Activated CD4-positive, alpha-beta T cell treated with anti-CD3 and anti-CD28 coated beads for 1 hour (primary cell): ENCODE measurements around the gene C1orf122.

Experiments
- DNase-seq: peaks from one replicate; pipeline ENCODE4 v3.0.0-alpha.2; 2020

The C1orf122 gene

DNA sequence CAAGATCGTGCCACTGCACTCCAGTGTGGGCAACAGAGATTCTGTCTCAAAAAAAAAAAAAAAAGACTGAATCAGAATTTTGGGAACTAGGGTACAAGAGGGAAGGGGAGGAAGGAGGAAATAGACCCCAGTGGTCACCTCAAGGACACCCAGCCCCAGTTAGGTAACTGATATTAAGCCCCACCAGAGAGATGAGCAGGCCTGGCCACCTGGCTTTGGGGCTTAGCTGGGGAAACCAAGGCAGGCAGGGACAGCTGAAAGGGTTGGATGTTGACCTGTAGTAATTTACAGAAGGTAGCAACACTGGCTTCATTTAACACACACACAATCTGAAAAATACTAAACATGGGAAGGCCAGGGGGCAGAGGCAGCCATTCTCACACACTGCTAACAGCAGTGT is 5.2 kb upstream of the C1orf122 start:
- DNase-seq: no peak

DNA sequence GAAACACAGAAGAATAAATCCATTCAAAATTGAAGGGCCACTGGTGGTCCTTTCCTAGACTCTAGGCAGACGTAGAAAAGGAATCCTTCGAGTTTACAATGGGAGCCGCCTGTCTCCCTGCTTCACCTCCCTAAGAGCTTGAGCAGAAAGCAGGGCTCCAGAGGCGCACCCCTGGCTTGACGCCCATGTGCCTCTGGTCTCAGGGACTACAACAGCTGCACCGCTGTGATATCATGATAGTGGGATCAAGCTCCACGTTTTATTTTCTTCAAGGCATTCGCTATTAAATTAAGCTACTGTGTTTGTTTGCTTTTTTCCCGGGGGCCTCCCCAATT is 403 bp upstream of the C1orf122 start:
- DNase-seq: no peak

DNA sequence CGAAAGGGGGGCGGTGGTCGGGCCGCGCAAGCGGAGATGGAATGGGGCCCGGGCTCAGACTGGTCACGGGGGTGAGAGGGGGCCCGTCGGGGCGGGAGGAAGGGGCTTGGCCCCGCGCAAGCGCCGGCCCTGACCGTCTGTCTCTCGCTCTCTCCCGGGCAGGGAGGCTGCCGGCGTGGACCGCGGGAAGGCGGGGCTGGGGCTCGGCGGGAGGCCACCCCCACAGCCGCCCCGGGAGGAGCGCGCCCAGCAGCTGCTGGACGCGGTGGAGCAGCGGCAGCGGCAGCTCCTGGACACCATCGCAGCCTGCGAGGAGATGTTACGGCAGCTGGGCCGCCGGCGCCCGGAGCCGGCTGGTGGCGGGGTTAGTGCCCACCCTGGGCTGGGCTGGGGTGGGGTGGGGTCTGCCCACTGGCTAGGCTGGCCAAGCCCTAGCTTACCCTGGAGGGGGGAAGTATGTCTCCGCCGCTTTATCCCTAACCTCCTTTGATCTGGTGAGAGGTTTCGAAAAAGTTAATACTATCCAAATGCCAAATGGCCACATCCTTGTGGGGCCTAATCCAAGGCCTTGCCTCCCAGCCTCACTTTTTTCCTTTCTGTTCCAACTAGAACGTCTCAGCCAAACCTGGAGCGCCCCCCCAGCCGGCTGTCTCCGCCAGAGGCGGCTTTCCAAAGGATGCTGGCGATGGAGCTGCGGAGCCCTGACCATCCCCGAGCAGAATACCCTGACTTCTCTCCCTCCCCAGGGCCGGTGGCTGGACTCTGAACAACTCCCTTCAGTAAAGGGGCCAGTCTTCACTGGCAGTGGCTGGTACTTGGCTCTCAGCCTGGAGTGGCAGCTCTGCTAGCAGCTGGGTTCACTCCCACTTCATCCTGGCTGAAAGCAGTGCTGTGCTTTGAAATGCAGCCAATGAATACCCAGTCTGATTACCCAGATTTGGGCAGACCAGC is 1.1 kb downstream of the C1orf122 start:
- no peak for DNase-seq

DNA sequence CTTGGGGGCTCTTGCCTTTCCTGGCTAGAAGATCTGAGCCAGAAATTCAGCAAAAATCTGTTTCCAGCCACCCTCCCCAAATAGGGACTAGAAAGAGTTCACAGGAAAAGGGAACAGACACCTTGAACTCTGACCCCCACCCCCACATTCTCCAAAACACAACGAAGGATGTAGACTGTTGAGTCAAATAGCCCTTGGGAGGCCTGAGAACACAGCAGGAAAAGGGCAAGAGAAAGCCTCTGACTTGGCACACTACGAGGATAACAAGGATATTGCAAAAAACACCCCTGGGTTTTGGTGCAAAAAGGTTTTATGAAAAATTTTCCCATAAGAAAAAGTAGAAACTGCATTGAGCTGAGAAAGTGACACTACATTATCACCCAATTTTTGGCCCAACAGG is 2.4 kb downstream of the C1orf122 start:
- no peak for DNase-seq

DNA sequence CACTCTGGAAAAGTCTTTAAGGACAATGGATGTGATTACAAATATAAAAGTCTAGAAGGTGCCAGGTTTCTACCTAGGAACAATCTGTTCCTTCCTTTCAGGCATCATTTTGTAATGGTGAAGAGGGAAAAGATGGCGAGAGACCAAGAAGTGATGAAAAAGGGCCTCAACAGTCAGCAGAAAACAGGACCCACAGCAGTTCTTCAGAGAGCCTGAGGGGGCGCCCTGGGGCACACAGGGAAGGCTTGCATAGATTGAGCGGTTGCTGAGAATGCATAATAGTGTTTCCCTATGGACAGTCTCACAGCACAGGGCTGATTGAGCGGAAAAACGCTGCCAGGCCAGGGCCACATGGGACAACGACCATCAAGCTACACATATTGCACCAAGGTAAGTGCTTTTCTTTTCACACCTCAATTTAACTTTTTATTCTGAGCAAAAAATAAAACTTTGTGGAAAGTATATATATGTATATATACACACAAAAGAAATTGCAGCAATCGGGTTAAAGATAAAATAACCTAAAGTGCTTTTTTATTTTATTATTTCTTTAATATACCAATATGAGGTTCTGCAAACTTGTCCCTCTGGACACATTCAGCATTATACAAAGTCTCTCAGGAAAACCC is 3.6 kb downstream of the C1orf122 start:
- DNase-seq: peak; percentile 40

DNA sequence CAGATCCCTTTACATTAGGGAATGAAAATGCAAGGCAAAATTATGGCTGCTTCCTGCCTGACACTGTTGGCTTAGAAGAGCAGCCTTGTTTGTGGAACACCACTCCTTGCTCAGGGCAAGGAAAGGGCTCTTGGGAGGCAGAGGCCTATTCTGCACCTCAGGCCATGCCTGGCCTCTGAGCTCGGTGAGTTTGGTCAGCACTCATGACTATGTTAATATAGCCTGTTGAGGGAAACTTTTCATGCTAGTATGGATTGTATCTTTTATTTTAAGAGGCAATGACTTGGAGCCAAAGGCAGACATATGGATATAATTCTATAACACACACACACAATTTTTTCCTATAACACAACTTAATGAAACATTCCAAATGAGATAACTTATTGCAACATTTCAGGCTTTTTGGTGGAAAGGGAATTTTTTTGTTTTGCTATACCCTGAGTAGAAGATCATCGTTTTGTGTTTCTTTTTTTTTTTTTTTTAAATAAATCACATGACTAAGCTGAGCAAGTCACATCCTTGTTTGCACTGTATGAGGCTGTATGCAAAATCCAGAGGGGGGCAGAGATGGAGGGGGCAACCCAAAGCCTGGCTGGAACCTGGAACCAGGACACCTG is 6.0 kb downstream of the C1orf122 start:
- DNase-seq: no peak

DNA sequence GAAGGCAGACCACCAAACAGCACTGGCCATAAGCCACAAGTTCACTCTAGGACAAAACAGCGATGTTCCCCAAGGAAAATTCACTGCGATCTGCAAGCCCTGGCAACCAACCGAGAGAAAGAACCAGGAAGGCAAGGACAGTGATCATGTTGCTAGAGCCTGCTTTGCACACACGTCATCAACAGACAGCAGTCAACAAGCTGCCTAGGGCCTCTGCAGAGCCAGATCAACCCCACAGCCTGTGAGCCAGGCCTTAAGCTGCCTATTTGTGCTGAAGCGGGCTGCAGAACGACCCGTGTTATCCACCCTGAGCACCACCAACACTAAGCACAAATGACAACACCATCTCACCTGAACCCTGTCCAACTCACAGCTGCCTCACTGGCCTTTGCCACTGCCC is 6.7 kb downstream of the C1orf122 start:
- DNase-seq: no peak

DNA sequence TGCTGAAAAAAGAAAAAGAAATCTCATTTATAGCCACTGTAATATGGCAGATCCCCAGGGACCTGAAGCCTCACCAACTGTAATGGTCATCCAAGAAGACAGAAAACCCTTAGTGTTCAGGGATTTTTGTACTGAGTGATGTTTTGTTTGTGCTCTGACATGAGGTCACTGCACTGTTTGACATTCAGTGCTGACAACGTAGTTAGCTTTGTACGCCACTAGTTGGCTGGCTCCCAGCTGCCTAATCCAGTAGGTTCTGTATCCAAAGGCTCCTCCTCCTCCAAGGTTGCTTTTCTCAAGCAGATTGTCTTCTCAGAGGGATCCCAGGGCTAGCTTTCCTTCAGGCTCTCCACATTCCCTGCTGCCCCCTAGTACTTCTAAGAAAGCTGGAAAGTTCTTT is 9.9 kb downstream of the C1orf122 start:
- DNase-seq: no peak

DNA sequence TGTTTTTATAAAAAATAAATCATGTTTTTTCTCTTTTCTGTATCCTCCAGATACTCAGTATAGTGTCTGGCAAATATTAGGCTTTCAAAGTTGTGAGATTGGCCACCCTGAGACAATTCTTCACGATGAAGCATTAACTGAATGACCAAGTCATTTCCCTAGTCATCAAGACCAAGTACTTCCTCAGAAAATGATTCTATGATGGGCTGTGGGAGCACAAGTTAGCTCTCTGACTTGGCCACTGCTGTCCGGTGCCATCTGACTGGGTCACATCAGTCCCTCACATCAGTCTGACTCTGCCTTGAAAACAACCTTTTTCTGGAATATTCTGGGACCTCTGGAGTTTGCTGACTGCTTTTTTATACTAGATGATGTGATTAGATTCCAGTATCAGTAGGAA is 13.9 kb downstream of the C1orf122 start:
- no peak for DNase-seq

DNA sequence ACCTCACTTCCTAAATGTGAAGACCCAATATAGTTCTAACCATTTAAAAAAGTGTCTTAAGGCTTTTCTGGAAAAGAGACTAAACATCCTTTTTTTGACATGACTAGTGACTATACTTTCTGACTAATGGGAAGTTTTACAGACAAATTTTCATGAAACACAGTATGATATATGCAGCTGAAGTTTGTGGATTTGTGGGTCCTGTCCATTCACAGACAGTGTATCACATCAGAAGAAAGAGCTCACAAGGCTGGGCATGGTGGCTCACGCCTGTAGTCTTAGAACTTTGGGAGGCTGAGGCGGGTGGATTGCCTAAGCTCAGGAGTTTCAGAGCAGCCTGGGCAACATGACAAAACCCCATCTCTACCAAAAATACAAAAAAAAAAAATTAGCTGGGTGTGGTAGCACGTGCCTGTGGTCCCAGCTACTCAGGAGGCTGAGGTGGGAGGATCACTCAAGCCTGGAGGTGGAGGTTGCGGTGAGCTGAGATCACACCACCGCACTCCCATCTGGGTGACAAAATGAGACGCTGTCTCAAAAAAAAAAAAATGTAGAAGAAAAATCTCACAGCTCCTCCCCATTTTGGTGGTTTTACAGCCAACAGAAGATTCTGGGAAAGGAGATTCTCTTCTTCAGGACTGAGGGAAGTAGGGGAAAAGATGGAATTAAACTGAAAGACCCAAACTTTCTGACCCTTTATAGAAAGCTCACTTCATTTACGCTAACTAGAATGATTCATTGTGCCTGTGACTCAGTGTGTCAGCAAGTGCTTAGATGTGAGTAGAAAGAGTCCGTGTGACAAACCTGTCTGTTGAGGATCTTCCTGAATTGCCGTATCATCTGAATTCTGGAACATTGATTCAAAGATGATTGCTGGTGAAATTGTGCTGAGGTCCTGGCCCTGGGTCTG is 15.6 kb downstream of the C1orf122 start:
- no peak for DNase-seq

DNA sequence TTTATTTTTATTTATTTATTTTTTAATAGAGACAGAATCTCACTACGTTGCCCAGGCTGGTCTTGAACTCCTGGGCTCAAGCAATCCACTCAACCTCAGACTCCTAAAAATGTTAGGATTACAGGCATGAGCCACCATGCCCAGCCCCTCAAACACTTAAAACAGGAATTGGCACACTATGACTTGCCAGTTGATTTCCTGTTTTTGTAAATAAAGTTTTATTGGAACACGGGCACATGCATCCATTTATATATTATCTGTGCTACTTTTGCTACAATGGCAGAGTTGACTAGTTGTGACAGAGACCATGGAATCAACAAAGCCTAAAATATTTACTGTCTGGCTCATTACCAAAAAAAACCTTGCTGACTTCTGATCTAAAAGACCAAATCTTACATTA is 16.4 kb downstream of the C1orf122 start:
- DNase-seq: no peak

DNA sequence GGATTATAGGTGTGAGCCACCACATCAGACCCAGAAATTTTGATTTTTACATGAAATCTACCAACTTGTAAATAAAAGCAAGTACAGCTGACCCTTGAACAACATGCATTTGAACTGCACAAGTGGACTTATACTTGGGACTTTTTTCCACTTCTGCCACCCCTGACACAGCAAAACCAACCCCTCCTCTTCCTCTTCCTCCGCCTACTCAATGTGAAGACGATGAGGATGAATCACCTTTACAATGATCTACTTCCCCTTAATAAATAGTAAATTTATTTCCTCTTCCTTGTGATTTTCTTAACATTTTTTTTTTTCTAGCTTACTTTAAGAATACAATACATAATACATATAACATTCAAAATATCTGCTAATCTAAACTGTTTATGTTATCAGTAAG is 17.9 kb downstream of the C1orf122 start:
- DNase-seq: no peak

DNA sequence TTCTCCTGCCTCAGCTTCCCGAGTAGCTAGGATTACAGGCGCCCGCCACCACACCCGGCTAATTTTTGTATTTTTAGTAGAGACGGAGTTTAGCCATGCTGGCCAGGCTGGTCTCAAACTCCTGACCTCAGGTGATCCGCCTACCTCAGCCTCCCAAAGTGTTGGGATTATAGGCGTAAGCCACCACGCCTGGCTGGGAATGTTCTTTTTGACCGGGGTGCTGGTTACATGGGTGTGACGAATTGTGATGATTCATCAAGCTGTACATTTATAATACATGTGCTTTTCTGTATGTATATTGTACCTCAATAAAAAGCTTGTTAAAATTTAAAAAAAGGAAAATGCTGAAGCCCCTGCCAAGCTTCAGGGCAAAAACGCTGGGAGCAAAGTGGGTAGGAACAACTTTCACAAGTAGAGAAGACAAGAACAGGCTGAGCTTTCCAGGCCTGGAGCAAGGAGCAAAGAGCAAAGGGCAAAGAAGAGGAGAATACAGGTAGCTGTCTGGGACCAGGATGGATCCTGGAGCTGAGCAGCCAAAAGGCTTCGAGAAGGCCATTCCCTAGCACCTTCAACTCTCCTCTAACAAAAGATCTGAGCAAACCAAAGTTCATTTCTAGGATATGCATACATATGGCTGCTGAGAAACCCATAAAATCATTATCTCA is 21.0 kb downstream of the C1orf122 start:
- DNase-seq: no peak

DNA sequence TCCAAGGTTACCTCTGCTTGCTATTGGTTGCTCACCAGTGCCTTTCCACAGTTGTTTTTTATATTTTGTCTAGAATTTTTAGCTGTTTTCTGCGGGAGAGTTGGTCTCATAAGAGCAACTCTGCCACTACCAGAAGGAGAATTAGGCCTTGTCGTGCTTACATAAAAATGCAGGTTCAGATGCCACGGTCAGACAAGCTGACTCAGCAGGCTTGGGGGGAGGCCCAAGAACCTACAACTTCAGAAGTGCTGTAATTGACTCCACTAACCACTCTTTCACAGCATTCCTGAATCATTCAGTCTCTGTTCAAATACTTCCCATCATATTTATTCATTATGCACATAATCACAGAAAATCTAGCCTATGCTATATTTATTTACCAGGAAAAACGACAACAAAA is 23.5 kb downstream of the C1orf122 start:
- DNase-seq: no peak

DNA sequence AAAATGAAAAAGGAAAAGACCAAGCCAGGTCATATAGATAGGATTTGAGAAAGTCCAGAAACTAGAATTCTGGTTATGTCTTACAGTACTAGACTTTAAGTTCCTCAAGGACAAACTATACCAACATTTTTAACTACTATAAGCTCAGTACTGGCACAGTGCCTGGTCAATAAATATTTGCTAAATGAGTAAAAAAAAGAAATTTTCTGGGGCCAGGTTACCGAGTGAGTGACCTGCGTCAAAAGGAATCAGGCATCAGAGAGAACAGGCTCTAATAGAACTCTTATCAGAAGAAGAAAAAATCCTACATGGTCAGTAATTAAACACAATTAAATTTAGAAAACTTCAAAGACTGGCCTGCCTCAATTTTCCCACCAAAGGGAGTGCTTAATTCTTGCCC is 24.2 kb downstream of the C1orf122 start:
- no peak for DNase-seq

DNA sequence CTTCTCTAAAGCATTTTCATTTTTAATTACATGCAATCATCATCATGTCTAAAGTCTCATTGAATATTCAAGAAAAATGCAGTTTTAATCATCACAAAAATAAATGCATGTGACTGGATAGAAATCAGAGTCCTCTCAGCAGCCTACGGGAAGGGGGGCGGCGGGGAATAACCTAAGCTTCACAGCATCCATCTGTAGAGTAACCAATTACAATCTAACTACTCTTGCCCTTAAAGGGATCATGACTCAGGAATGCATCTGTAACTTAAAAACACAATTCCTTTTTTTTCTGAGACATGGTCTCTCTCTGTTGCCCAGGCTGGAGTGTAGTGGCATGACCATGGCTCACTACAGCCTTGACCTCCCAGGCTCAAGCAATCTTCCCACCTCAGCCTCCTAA is 29.2 kb downstream of the C1orf122 start:
- DNase-seq: no peak

DNA sequence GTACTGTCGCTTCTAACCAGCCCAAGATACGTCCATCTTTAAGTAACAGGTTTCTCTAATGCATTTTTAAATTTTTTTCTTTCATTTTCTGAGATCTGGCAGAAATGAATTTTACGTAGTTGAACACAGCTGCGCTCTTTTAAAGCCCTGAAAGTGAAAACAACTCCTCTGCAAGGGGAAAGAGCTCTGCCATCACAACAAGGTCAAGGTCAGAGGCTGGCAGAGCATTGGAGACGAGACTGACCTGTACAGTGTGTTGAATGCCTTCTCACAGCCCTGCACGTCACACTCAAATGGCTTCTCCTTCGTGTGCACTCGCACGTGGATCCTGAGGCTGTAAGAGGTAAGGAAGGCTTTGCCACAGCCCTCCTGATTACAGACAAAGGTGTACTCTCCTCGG is 32.1 kb downstream of the C1orf122 start:
- no peak for DNase-seq

DNA sequence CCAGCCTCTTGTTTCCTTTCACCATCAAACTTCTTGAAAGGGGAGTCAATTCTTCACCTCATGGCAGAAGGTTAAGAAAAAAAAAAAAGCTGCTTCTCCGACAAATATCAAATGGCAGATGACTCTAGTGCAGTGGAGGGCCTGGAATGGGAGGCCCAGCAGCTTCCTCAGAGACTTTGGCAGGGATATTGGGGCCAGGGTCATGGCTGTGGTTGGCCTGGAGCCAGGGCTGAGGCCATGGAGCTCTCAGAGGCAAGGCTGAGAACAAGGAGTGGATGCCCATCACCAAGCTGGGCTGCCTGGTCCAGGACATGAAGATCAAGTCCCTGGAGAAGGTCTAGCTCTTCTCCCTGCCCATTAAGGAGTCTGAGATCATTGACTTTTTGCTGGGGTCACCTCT is 33.1 kb downstream of the C1orf122 start:
- DNase-seq: no peak

DNA sequence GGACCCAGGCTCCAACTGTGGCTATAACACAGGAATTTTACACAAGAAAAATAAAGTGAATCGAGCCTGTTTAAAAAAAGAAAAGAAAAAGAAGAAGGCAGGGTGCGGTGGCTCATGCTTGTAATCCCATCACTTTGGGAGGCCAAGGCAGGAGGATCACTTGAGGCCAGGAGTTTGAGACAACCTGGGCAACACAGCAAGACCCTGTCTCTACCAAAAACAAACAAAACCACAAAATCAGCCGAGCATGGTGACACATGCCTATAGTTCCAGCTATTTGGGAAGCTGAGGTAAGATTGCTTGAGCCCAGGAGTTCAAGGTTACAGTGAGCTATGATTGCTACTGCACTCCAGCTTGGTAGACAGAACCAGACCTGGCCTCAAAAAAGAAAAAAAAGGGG is 34.1 kb downstream of the C1orf122 start:
- DNase-seq: no peak

DNA sequence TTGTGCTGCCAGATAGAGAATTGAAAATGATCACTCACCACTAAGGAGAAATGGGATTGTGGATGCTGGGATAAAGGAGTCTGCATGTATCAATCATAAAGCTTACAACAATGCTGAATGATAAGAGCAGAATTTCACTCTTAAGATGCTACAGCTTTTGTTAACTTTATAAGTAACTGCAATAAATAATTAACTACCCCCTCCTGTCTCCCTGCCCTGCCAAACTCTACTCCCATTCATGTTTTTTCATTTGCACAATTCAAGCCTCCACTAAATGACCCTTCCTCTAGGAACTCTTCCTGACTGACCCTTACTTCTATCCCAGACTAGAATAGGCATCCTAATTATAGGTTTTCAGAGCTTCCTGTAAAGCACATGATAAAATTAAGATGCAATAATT is 36.9 kb downstream of the C1orf122 start:
- no peak for DNase-seq

DNA sequence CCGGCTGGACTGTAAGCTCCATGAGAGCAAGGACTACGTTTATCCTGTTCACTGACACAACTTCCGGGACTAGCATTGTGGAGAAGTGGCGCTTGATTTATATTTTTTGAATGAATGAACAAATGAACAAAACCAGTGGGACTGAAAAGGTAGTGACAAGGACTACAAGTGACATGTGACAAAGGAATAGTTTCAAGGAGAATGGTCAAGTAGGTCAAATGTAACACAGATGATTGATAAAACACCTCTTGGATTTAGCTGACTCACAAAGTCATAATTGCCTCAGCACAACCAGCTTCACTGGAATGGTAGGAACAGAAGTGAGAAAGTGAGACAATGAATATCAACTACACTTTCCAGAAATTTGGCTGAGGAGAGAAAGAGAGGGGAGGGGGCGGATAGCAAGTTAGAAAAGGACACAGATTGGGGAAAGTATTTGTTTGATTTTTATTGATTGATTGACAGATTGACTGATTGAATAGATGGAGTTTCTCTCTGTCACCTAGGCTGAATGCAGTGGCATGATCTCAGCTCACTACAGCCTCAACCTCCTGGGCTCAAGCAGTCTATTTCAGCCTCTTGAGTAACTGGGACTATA is 37.6 kb downstream of the C1orf122 start:
- DNase-seq: no peak

DNA sequence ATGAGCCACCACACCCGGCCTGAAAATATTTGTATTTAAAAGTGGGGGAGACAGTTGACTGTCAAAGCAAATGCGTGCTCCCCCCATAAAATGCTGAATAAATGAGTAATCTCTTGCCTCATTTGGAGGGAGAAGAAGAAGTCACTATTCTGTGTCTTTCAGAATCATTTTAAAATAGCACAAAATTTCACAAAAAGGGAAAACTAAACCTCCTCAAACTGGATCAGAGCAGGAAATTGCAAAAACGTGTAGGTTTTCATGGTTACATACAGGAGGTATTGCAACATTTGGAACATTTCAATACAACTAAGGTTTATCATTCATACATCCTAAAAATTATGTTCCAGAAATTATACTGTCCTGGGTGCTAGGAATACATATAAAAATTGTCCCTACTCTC is 38.2 kb downstream of the C1orf122 start:
- DNase-seq: no peak
